Right renal cortex interstitium (tissue), 3 donors: ENCODE data around the gene ZNF358. TPM values are rescaled to one million over a fixed set of nuclear protein-coding genes. Genes with fewer than 3 reads are reported as not detected.

ENCODE experiments used
- DNase-seq, 3 donors: peaks; one replicate each; pipeline ENCODE4 v3.0.0-alpha.2; 2013; ENCODE audit warnings: low read depth in 3 of 3, low spot score in 2 of 3
- polyA plus RNA-seq, 3 donors: library from polyadenylated mRNA; unstranded; fragments of 120-200 nt; gene quantifications; one replicate each; pipeline ENCODE4 v1.2.1, GENCODE V29; 2013; ENCODE audit not compliant: insufficient read length in 3 of 3

Gene ZNF358
- polyA plus RNA-seq, 3 donors: 28.7 to 39.8 (median 32.4) TPM

- no peak for DNase-seq
Observed at GRCh38 chr19:7519361-7520130, 3.6 kb downstream of the ZNF358 start.

DNA sequence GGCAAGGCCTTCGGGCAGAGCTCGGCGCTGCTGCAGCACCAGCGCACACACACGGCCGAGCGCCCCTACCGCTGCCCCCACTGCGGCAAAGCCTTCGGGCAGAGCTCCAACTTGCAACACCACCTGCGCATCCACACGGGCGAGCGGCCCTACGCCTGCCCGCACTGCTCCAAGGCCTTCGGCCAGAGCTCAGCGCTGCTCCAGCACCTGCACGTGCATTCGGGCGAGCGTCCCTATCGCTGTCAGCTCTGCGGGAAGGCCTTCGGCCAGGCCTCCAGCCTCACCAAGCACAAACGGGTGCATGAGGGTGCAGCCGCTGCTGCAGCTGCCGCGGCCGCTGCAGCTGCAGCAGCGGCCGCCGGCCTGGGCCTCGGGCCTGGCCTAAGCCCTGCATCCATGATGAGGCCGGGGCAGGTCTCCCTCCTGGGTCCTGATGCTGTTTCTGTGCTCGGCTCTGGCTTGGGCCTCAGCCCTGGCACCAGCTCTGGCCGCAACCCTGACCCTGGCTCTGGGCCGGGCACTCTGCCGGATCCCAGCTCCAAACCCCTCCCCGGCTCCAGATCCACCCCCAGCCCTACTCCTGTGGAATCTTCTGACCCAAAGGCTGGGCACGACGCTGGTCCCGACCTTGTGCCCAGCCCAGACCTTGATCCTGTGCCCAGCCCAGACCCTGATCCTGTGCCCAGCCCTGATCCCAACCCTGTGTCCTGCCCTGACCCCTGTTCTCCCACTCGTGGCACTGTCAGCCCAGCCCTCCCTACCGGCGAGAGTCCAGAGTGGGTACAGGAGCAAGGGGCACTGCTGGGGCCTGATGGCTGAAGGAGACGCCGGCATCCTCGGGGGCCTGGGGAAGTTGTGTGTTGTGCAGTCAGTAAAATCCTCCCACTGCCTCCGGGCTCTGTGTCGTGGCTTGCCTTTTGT lies 4.5 kb downstream of the ZNF358 start:
- DNase-seq: no peak

DNA sequence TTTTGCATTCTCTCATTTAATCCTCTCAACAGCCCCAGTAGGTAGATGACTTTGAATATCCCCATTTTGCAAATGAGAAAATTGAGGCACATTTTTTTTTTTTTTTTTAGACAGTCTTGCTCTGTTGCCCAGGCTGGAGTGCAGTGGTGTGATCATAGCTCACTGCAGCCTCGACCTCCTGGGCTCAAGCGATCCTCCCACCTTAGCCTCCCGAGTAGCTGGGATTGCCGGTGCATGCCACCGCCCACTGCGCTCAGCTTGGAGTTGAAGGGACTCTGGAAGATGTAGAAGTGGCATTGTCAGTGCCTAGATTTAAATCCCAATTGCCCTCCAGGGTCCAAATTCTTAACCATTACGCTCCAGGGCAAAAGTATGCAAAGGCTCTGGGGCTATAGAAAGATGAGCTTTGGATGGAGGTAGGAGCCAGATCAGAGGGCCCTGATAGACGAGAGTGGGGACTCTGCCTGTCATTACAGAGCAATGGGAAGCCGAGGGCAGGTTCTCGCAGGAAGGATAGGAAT lies 5.7 kb downstream of the ZNF358 start:
- DNase-seq: no peak

- peak; percentile 91 to 97 (median 93) for DNase-seq
Observed at GRCh38 chr19:7522072-7522922, 6.4 kb downstream of the ZNF358 start, which contains the start of gene MCOLN1. Gene MCOLN1 (plus strand): TSS chr19:7522624. CDS start chr19:7522751, 127 bp downstream.

GRCh38 chr19:7522923-7523667 lies 7.2 kb downstream of the ZNF358 start:
- DNase-seq: no peak

- no peak for DNase-seq
Observed at GRCh38 chr19:7524523-7524922, 8.6 kb downstream of the ZNF358 start.

- no peak for DNase-seq
Observed at GRCh38 chr19:7524992-7525739, 9.3 kb downstream of the ZNF358 start.

DNA sequence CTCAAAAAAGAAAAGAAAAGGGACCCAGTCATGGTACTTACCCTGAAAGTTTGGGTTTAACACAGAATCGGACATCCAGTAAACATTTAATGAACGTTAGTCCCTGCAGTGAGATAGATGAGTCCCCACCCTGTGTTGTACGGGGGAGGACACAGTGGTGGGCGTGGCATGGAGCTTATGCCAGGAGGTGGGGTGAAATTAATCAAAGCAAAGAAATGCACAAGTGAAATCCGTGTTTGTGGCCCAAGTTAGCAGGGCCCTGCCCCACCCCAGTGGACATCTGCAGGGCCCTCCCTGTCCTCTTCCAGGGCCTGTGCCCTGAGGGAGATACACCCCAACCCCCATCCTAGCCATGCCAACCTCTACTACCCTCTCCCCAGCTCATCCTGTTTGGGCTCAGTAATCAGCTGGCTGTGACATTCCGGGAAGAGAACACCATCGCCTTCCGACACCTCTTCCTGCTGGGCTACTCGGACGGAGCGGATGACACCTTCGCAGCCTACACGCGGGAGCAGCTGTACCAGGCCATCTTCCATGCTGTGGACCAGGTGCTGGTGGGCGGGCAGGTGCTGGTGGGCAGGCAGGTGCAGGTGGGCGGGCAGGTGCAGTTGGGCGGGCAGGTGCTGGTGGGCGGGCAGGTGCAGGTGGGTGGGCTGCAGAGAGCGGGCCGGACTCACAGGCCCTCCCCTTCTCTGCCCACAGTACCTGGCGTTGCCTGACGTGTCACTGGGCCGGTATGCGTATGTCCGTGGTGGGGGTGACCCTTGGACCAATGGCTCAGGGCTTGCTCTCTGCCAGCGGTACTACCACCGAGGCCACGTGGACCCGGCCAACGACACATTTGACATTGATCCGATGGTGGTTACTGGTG lies 10.4 kb downstream of the ZNF358 start:
- DNase-seq: no peak

- no peak for DNase-seq
Observed at GRCh38 chr19:7527516-7528191, 11.8 kb downstream of the ZNF358 start.

DNA sequence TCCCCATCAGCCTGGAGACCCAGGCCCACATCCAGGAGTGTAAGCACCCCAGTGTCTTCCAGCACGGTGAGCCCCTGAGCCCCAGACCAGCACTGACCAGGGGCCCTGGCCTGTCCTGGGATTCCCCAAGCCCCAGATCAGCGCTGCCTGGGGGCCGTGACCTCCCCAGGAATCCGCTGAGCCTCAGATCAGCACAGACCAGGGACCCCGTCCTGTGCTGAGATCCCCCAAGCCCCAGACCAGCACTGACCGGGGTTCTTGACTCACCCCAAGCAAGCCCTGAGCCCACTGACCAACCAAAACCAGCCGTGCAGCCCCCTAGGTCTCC lies 12.3 kb downstream of the ZNF358 start:
- DNase-seq: no peak

DNA sequence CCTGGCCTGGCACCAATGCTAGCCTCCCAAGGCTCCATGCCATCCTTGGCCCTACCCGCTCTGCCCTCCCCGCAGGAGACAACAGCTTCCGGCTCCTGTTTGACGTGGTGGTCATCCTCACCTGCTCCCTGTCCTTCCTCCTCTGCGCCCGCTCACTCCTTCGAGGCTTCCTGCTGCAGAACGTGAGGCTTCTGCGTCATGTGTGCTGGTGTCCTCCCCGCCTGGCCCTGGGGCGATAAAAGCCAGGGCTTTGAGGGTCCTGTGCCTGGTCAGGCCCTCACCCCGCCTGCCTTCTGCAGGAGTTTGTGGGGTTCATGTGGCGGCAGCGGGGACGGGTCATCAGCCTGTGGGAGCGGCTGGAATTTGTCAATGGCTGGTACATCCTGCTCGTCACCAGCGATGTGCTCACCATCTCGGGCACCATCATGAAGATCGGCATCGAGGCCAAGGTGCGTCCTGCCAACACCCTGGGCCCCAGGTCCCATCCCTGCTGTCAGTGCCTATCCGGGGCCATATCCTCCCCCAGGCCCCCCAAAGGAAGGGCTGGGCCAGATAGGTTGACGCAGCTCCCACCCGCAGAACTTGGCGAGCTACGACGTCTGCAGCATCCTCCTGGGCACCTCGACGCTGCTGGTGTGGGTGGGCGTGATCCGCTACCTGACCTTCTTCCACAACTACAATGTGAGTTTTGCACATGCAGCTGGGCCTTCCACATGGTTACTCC lies 12.8 kb downstream of the ZNF358 start:
- DNase-seq: no peak

DNA sequence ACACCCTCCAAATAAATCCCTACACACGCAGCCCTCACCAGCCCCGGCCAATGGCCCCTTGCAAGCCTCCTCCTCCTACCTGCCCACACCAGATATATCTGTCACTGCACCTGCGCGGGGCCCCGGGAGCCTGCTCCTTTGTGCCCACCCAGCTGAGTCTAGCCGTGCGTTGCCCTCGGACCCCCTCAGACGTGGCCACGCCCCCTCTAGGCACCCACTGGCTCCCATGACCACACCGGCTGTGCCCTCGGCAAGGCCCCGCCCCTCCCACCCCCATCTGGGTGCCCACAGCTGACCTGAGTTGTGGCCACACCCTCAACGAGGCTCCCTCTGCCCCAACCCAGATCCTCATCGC lies 13.3 kb downstream of the ZNF358 start:
- no peak for DNase-seq

DNA sequence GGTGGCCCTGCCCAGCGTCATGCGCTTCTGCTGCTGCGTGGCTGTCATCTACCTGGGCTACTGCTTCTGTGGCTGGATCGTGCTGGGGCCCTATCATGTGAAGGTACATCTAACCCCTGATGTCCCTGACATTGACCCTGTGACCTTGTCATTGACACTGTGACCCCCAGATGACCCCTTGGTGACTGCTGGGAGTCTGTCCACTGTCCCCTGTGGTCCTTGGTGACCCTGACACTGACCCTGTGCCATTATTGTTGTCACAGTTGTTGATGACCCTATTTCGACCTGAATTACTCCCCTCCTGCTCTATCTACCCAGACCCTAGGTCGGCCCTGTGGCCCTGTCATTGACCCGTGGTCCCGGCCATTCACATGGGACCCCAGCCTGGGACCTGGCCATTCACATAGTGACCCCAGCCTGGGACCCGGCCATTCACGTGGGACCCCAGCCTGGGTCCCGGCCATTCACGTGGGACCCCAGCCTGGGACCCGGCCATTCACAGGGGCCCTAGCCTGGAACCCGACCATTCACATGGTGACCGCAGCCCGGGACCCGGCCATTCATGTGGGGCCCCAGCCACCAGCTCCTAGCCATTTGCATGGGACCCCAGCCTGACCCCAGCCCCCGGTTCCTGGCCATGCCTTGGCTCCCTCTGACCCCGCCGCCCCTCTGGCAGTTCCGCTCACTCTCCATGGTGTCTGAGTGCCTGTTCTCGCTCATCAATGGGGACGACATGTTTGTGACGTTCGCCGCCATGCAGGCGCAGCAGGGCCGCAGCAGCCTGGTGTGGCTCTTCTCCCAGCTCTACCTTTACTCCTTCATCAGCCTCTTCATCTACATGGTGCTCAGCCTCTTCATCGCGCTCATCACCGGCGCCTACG lies 13.9 kb downstream of the ZNF358 start:
- DNase-seq: no peak

- peak in 1 of 3 donors; percentile 15 for DNase-seq
Observed at GRCh38 chr19:7533281-7533885, 17.5 kb downstream of the ZNF358 start.

GRCh38 chr19:7533925-7534480 lies 18.1 kb downstream of the ZNF358 start:
- DNase-seq: peak in 2 of 3 donors; percentile 43 to 85
